ENCODE results near the gene DHX58.

DHX58 gene

DNA sequence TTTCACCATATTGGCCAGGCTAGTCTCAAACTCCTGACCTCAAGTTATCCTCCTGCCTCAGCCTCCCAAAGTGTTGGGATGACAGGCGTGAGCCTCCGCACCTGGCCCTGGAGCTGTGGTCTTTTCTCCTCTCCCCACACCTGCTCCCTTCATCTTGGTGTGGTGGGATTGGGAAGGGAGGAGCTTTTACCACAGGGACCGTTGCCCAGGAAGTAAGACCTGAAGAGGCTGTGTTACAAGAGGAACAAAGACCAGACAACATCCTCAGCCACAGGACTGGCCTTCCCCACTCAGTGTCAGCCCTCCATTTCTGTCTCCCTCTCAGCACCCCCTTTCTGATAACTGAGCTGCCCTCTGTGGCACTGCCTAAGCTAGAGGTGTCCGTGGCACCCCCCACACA is 52.7 kb downstream of the DHX58 start:
- DNase-seq (ENCODE audit: low read depth): no peak
- TF ChIP-seq, protein P1, sequence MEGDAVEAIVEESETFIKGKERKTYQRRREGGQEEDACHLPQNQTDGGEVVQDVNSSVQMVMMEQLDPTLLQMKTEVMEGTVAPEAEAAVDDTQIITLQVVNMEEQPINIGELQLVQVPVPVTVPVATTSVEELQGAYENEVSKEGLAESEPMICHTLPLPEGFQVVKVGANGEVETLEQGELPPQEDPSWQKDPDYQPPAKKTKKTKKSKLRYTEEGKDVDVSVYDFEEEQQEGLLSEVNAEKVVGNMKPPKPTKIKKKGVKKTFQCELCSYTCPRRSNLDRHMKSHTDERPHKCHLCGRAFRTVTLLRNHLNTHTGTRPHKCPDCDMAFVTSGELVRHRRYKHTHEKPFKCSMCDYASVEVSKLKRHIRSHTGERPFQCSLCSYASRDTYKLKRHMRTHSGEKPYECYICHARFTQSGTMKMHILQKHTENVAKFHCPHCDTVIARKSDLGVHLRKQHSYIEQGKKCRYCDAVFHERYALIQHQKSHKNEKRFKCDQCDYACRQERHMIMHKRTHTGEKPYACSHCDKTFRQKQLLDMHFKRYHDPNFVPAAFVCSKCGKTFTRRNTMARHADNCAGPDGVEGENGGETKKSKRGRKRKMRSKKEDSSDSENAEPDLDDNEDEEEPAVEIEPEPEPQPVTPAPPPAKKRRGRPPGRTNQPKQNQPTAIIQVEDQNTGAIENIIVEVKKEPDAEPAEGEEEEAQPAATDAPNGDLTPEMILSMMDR (IDR thresholded peaks at IDR 0.05; ENCODE audit: insufficient read depth, low read depth, low read length, missing control alignments): no peak
- H3K4me3 ChIP-seq (ENCODE audit: low read depth, low read length): no peak overlapping the region

GRCh38 chr17:42058063-42058462 is 54.5 kb downstream of the DHX58 start:
- no peak overlapping the region for H3K4me3 ChIP-seq (ENCODE audit: low read depth, low read length)
- DNase-seq (ENCODE audit: low read depth): no peak
- TF ChIP-seq, protein P1 (IDR thresholded peaks at IDR 0.05; ENCODE audit: insufficient read depth, low read depth, low read length, missing control alignments): no peak

- H3K4me3 ChIP-seq (ENCODE audit: low read depth, low read length): no peak overlapping the region
- TF ChIP-seq, protein P1 (IDR thresholded peaks at IDR 0.05; ENCODE audit: insufficient read depth, low read depth, low read length, missing control alignments): no peak
- DNase-seq (ENCODE audit: low read depth): no peak
Observed at GRCh38 chr17:42056635-42057034, 55.9 kb downstream of the DHX58 start.

- no peak overlapping the region for H3K4me3 ChIP-seq (ENCODE audit: low read depth, low read length)
- TF ChIP-seq, protein P1 (IDR thresholded peaks at IDR 0.05; ENCODE audit: insufficient read depth, low read depth, low read length, missing control alignments): no peak
- no peak for DNase-seq (ENCODE audit: low read depth)
Observed at GRCh38 chr17:42055496-42055895, 57.0 kb downstream of the DHX58 start.

GRCh38 chr17:42055027-42055426 is 57.5 kb downstream of the DHX58 start:
- H3K4me3 ChIP-seq (ENCODE audit: low read depth, low read length): no peak overlapping the region
- TF ChIP-seq, protein P1 (IDR thresholded peaks at IDR 0.05; ENCODE audit: insufficient read depth, low read depth, low read length, missing control alignments): no peak
- DNase-seq (ENCODE audit: low read depth): no peak

GRCh38 chr17:42053731-42054500 is 58.6 kb downstream of the DHX58 start:
- H3K4me3 ChIP-seq (ENCODE audit: low read depth, low read length): no peak overlapping the region
- DNase-seq (ENCODE audit: low read depth): no peak
- TF ChIP-seq, protein P1 (IDR thresholded peaks at IDR 0.05; ENCODE audit: insufficient read depth, low read depth, low read length, missing control alignments): no peak

Data from GM12865 (cell line).